Femur (tissue), 1 donor: ENCODE results near the gene CREB5.
"Not testable (repeated sequence)": the region's sequence is repeated elsewhere in the genome, so short reads cannot be mapped to it uniquely, and the experiment has no call there.

Experiments used
- DNase-seq: peaks from one replicate; pipeline ENCODE4 v3.0.0-alpha.2; 2017

CREB5 gene

DNA sequence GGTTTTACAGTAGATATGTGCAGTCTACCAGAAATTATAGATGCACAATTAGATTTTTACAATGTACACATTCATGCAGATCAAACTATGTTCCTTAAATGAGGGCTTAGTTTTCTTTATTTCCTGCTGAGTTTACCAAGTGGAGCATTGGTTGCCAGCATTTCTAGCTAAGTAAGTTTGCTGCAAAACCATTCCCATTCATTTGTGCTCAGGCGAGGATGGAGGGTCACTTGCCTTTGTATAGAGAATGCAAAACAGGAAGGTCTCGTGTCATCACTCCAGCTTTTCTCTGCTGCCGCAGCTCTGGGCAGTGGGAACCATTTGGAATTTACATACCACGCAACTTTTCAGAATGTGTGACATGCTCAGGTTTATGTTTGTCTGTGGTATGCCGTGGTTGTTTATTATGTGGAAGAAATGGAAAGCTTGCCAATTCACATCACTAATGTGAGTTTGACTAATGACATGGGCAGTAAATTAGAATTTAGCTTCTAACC, 347.2 kb downstream of the CREB5 start:
- no peak for DNase-seq

GRCh38 chr7:28761505-28761904, 349.2 kb downstream of the CREB5 start:
- no peak for DNase-seq

GRCh38 chr7:28762651-28763050, 350.3 kb downstream of the CREB5 start:
- DNase-seq, result no peak

DNA sequence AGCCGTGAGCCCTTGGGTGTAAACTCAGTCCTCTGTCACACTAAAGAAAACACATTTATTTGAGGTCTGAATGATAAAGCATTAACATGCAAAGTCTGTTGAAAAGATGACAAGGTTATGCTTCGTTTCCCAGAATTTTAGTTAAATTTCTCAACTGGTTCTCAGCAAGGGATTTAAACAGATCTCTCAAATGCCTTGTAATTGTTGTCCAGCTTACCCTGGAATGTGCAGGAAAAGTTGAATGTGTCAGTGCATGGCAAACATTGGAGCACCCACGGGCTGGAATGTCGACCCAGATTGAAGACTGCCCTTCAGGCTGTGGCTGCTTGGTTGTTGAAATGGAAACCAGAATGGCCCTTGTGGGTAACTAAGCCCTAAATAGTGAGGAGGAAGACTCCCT, 354.0 kb downstream of the CREB5 start:
- no peak for DNase-seq

- DNase-seq, result no peak
Measured at GRCh38 chr7:28767356-28767755, 355.0 kb downstream of the CREB5 start.

- DNase-seq, result no peak
Measured at GRCh38 chr7:28768577-28769147, 356.3 kb downstream of the CREB5 start.

- DNase-seq, result no peak
Measured at GRCh38 chr7:28771906-28772622, 359.7 kb downstream of the CREB5 start.

- no peak for DNase-seq
Measured at GRCh38 chr7:28773423-28774145, 361.3 kb downstream of the CREB5 start.

DNA sequence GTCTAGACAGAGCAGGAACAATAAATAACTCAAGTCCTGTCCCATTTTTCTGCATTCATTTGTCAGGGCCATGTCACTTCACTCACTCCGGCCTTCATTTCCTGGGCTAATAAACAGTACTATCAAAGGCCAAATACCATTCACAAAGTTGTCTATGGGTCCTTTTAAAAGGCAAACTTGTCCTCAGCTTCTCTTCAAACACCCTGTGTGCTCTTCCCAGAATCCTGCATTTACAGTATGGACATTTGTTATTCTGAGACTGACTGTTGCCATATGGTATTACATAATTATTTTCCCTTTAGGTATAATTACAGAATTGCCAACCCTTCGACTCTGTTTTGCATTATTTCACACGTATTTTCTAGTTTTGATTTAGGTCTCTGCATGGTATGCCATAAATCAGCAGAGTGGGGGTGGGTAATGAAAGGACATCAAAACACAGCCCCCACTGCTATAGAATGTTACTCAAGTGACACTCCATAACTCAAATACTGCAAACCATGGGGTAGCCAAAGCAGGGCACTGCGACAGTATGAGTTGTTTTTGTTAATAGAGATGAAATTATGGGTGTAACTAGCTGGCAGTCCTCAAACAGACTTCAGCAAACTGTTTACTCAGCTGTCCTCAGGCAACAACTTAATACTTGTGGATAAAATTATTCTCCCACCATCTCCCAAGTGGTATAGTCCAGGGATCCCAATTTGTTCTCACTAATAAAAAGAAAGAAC, 362.1 kb downstream of the CREB5 start:
- no peak for DNase-seq

GRCh38 chr7:28776463-28777157, 364.3 kb downstream of the CREB5 start:
- DNase-seq, result no peak

DNA sequence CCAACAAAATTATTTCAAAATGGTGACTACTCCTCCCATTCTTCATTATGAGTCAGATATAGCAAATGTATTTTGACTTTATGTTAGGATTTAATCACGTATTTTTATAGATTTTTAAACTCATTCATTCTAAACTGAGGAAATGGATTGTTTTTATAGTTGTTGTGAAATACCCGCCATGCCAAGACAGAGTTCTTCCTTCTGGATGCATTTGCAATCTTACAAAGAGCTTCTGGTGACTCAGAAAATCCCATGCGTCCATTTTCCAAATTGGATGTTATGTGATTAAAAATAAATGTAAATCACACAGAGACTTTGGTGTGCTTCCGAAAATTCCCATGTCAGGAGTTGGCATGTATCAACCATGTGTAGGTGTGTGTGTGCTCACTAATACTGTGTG, 366.5 kb downstream of the CREB5 start:
- no peak for DNase-seq

DNA sequence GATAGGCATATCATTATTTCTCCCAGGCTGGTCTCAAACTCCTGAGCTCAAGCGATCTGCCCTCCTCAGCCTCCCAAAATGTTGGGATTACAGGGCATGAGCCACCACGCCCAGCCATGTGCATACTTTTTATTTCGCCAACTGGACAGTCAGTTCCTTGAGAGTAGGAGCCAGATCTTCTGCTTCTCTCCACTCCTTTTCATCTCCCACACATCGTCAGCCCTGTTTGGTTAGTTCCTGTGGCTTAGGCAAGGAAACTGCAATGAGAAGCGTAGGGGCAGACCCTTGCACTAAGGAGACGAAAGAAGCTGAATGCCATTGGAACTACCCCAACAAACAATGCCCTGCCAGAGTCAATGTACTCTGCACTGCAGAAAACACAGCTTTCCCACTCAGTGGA, 367.6 kb downstream of the CREB5 start:
- no peak for DNase-seq

- DNase-seq, result no peak
Measured at GRCh38 chr7:28782362-28782761, 370.0 kb downstream of the CREB5 start.

GRCh38 chr7:28784171-28784902, 372.0 kb downstream of the CREB5 start:
- peak; percentile 38 for DNase-seq

GRCh38 chr7:28785041-28785995, 373.0 kb downstream of the CREB5 start:
- DNase-seq, result no peak

- not testable (repeated sequence) for DNase-seq
Measured at GRCh38 chr7:28786156-28786555, 373.8 kb downstream of the CREB5 start.

DNA sequence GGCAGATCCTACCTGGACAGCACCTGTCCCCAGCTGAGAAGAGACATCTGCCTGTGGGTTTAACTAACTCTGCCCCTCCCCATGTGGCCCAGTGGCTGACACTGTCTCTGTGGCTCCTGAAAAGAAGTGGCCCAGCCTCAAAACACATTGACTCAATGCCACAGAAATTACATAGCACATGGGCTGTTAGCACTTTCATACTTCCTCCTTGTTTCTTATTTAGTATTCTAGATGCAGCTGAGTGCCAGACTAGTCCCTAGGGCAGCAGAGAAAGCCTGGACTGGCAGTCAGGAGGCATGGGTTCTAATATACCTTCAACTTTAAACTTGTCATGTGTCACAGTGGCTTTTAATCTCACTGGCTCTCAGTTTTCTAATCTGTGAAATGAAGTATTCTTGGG, 374.8 kb downstream of the CREB5 start:
- DNase-seq, result no peak

GRCh38 chr7:28790467-28790866, 378.1 kb downstream of the CREB5 start:
- DNase-seq, result no peak

DNA sequence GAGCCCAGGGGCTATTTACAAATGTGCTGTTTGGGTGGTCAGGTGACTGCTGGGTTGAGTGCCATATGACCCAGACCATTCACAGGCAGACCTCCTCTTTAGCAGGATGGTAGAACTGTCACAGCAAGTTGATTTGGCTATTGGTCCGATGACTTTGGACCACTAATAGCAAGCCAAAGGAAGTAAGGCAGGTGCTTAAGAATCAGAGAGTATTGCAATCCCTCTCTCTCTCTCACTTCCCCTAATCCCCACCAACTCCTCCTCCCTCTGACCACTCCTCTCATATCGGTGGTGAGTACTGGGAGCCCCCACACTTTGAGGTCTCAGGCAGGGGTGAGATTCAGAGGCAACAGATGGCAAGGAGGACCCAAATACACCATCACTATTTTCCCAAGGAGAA, 380.5 kb downstream of the CREB5 start:
- DNase-seq, result no peak

GRCh38 chr7:28793381-28794085, 381.2 kb downstream of the CREB5 start:
- no peak for DNase-seq
